ENCODE data around the gene SLC25A5.

SLC25A5 gene

GRCh38 chrX:119475389-119476101, 7.3 kb downstream of the SLC25A5 start:
- no peak for DNase-seq (ENCODE audit: insufficient read length, low spot score)
- no peak for TF ChIP-seq CTCF (IDR thresholded peaks at IDR 0.05; ENCODE audit: insufficient read depth, missing control alignments)
- FAIRE-seq = no peak

- TF ChIP-seq CTCF (IDR thresholded peaks at IDR 0.05; ENCODE audit: insufficient read depth, missing control alignments) = no peak
- FAIRE-seq (no peak), DNase-seq (ENCODE audit: insufficient read length, low spot score) (no peak)
These were observed 9.6 kb downstream of the SLC25A5 start for GRCh38 chrX:119477812-119478232.

GRCh38 chrX:119478504-119478903, 10.3 kb downstream of the SLC25A5 start:
- peak; percentile 90 for FAIRE-seq
- no peak for DNase-seq (ENCODE audit: insufficient read length, low spot score)
- TF ChIP-seq CTCF (IDR thresholded peaks at IDR 0.05; ENCODE audit: insufficient read depth, missing control alignments) = no peak

GRCh38 chrX:119479845-119480244, 11.6 kb downstream of the SLC25A5 start:
- no peak for TF ChIP-seq CTCF (IDR thresholded peaks at IDR 0.05; ENCODE audit: insufficient read depth, missing control alignments)
- no peak for DNase-seq (ENCODE audit: insufficient read length, low spot score)
- FAIRE-seq = no peak

GRCh38 chrX:119481323-119481801, 13.1 kb downstream of the SLC25A5 start:
- FAIRE-seq (no peak), DNase-seq (ENCODE audit: insufficient read length, low spot score) (no peak)

GRCh38 chrX:119482041-119482440, 13.8 kb downstream of the SLC25A5 start:
- no peak for TF ChIP-seq CTCF (IDR thresholded peaks at IDR 0.05; ENCODE audit: insufficient read depth, missing control alignments)
- no peak for FAIRE-seq
- DNase-seq (ENCODE audit: insufficient read length, low spot score) = no peak

More at GRCh38 chrX:119481323-119481801, 13.1 kb downstream of the SLC25A5 start:
- TF ChIP-seq CTCF (IDR thresholded peaks at IDR 0.05; ENCODE audit: insufficient read depth, missing control alignments) = no peak

Data from D721Med (cell line).